Stimulated activated naive CD8-positive, alpha-beta T cell treated with anti-CD3 and anti-CD28 coated beads, Interleukin-15, Interleukin-2, amounts not matched to agents 100 ng/mL and 50 ng/mL, for 24 hours (primary cell): ENCODE measurements around the gene ANKRD23.
"Not testable (repeated sequence)": the region's sequence is repeated elsewhere in the genome, so short reads cannot be mapped to it uniquely, and the experiment has no call there.

ENCODE experiments used
- H3K27ac Mint-ChIP-seq: one replicate; pipeline ENCODE4 v1.8.0; 2021; ENCODE audit warnings: mild to moderate bottlenecking, mixed read lengths
- H3K27me3 Mint-ChIP-seq: one replicate; pipeline ENCODE4 v1.8.0; 2021; ENCODE audit warnings: mixed read lengths
- H3K36me3 Mint-ChIP-seq: one replicate; pipeline ENCODE4 v1.8.0; 2021; ENCODE audit warnings: low read depth, mixed read lengths
- H3K4me1 Mint-ChIP-seq: one replicate; pipeline ENCODE4 v1.8.0; 2021; ENCODE audit warnings: low read depth, mixed read lengths
- H3K4me3 Mint-ChIP-seq: one replicate; pipeline ENCODE4 v1.8.0; 2021; ENCODE audit warnings: mild to moderate bottlenecking, mixed read lengths
- H3K9me3 Mint-ChIP-seq: one replicate; pipeline ENCODE4 v1.8.0; 2021; ENCODE audit warnings: mixed read lengths

ANKRD23 gene

DNA sequence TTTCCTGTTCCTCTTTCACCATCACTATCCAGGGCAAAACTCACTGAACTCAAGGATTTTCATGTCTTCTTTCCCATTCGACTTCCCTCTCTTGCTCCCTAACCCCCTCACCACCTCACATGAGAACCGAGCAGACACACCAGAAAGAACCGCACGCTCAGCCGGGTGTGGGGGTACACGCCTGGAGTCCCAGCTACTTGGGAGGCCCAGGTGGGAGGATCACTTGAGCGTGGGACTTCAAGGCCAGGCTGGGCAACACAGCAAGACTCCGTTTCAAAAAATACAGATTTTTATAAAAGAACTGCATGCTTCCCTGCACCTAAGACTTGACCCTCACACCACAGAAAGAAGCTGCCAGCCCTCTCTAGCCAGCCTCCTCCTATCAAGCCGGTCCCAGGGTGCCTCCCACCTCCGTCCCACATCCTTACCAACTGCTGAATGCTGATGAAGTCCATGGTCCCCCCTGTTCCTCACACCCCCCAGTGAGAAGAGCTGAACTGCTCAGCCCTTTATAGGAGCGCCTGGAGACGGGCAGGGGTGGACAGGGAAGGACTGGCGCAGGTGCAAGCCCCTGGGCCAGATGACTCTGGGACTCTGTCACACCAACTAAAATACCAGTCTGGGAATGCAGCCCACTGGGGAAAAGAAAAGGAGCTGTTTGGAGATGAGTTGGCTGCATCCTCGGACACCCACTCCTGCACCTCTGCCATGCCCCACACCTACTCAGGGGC is at the start of gene ANKRD23:
Gene ANKRD23 (minus strand): TSS at position 484 of the 731 bp plus-strand sequence. CDS start 29 bp downstream, at position 455.
- Mint-ChIP-seq H3K27me3 (no peaks in the 10 kb centered on the region), H3K36me3 (peaks cover 17% of the 10 kb centered on the region), H3K4me3 (no peak within 1 kb of the TSS), H3K9me3 (no peaks in the 10 kb centered on the region), H3K4me1 (peaks cover 19% of the 10 kb centered on the region), H3K27ac (peak within 1 kb of the TSS; percentile 26)

DNA sequence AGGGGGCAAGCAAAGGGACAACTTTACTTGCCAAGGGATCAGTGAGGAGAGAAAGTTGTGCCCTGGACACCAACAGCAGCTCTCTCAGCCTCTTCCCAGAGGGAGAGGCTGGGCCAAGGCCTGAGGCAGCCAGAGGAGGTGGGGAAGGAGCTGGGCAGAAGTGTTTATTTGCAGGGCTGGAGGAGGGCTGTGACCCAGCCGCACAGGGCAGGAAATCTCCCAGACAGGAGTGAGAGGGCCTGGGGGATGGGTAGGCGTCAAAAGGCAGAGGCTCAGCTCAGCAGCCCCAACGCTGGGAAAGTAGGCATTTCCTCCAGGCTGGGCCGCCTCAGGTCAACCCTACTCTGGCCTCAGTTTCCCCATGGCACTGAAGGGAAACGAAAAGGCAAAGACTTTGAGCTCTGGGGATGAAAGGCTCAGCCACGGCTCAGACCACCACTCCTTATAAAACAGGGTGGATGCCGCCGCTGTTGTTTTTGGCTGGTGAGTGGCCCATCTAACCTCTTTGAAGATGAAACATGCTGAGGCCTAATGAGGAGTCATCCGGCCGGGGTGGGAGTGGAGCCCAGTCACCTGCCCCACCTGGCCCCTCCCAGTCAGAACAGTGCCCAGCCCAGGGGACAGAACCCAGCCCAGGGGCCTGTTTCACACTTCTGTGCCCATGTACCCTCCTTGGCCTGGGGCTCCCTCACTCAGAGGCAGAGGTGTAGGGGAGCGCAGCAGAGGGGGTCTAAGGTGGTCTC is 47.9 kb upstream of the ANKRD23 start:
- Mint-ChIP-seq H3K4me3 (no peak overlapping the region), H3K27me3 (no peaks in the 10 kb centered on the region), H3K27ac (no peak overlapping the region), H3K36me3 (no peaks in the 10 kb centered on the region), H3K4me1 (peaks cover 34% of the 10 kb centered on the region), H3K9me3 (no peaks in the 10 kb centered on the region)

DNA sequence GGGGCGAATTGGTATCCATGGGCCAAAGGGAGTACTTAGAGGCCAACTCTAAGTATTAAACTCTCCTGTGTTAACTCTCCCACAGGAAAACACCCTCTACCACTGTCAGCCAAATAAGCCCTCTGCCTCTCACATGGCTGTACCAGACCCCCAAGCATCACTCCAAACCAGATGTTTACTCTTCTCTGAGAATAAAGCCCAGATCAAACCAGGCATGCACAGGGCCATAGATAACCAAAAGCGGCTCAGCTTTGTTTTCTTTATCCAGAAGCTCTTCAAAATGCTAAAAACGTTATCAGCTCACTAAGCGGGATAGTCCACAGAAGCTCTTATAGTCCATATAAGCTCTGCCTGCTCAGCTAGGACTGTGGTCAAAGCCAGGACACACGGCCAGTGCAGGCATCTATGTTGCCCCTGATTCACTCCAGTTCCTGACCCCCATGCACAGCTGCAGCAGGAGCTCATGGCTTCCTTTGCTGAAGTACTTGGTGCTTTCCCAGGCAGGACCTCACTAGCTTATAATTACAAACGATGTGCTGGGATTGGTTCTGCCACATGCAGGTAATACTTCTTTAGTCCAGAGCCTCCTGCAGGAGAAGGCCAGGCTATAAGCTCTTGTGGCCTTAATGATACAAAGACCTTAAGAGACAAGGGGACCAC is 47.0 kb upstream of the ANKRD23 start:
- Mint-ChIP-seq H3K4me1 (peaks cover 27% of the 10 kb centered on the region), H3K9me3 (no peaks in the 10 kb centered on the region), H3K36me3 (no peaks in the 10 kb centered on the region), H3K27me3 (no peaks in the 10 kb centered on the region), H3K4me3 (no peak overlapping the region), H3K27ac (no peak overlapping the region)

DNA sequence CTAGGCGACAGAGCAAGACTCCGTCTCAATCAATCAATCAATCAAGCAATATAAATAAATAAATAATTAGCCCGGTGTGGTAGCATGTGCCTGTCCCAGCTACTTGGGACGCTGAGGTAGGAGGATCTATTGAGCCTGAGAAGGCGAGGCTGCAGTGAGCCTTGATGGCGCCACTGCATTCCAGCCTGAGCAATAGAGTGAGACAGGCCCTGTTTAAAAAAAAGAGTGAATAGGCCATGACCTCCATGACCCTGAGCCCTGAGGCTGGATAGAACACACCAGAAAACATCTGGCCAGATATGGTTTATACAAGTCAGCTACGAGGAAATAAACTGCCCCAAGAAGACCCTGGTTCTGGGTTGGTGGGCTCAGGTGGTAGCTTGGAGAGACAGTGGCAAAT is 46.4 kb upstream of the ANKRD23 start:
- Mint-ChIP-seq H3K27me3 (no peaks in the 10 kb centered on the region), H3K4me3 (no peak overlapping the region), H3K9me3 (no peaks in the 10 kb centered on the region), H3K27ac (no peak overlapping the region), H3K4me1 (peaks cover 22% of the 10 kb centered on the region), H3K36me3 (no peaks in the 10 kb centered on the region)

DNA sequence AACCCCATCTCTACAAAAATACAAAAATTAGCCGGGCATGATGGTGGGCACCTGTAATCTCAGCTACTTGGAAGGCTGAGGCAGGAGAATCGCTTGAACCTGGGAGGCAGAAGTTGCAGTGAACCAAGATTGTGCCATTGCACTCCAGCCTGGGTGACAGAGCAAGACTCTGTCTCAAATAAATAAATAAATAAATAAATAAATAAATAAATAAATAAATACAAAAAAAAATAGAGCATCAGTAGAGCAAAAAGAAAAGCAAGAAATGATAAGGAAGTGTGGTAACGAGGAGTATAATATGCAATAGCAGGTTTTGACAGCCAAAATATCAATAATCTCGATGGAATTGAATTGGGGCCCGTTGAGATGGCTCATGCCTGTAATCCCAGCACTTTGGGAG is 45.7 kb upstream of the ANKRD23 start:
- H3K4me3 Mint-ChIP-seq, H3K9me3 Mint-ChIP-seq, H3K27me3 Mint-ChIP-seq, H3K36me3 Mint-ChIP-seq, H3K27ac Mint-ChIP-seq: not testable (repeated sequence)
- peaks cover 17% of the 10 kb centered on the region for H3K4me1 Mint-ChIP-seq

DNA sequence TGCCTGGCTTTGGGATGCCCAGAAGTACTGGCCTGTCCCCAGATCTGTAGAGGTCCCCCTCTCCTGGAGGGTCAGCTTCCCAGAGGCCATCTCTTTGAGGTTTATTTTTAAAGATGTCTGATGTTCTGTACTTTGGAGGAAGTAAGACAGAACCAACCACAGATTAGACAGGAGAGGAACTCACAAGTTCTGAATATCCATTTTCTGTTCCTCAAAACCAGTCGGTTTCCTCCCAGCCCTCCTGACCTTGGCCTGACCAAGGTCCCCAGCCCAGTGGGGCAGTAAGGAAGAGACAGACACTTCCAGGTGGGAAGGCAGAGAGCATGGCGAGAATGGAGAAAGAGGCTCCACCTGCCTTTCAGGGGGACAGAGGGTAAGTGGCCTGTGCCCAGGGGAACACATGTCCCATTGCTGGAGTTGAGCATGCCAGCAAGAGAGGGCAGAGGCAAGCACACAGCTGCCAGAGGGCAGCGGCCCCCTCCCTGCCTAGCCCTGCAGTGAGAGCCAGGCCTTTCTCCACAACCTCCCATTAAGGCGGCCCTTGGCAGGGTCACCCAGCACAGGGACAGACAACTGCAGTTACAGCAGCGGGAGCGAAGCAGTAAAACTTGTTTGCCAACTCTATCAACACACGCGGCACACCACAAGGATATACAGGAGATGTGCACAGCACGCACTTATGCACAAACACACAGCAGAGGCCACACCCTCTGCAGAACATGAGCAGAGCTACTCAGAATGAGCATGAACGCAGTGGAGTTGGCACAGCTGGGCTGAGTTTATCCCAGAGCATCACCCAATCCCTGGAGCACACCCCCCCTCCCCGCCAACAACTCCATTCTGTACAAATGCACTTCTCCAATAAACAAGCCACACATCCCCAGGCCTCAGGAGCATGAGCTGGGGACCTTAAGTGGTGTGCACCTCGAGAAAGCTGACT is 44.5 kb upstream of the ANKRD23 start:
- Mint-ChIP-seq H3K27me3 (no peaks in the 10 kb centered on the region), H3K4me1 (peaks cover 17% of the 10 kb centered on the region), H3K4me3 (no peak overlapping the region), H3K27ac (no peak overlapping the region), H3K9me3 (no peaks in the 10 kb centered on the region), H3K36me3 (no peaks in the 10 kb centered on the region)

DNA sequence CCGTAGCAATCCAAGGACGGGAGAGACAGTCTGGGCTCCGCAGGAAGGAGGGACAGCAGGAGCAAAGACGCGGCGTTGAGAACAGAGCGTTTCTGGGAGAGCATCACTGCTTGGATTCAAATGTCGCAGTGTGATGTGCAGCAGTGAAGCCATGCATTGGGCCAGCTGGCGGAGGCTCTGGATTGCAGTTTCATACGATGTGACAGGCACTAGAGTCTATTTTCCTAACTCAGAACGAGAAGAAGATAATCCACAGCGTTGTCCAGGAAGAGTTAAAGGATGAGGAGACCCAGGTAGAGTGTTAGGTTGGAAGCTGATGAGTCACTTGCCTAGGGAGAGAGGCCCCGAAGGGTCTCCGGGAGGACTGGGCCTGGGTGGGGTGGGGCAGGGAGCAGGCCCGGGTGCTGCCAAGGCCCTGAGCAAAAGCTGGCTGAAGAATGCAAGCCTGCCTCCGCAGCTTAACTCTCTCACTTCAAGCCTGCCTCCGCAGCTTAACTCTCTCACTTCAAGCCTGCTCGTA is 43.7 kb upstream of the ANKRD23 start:
- H3K4me3 Mint-ChIP-seq = no peak overlapping the region
- H3K9me3 Mint-ChIP-seq = no peaks in the 10 kb centered on the region
- no peak overlapping the region for H3K27ac Mint-ChIP-seq
- no peaks in the 10 kb centered on the region for H3K36me3 Mint-ChIP-seq
- peaks cover 15% of the 10 kb centered on the region for H3K4me1 Mint-ChIP-seq
- no peaks in the 10 kb centered on the region for H3K27me3 Mint-ChIP-seq

DNA sequence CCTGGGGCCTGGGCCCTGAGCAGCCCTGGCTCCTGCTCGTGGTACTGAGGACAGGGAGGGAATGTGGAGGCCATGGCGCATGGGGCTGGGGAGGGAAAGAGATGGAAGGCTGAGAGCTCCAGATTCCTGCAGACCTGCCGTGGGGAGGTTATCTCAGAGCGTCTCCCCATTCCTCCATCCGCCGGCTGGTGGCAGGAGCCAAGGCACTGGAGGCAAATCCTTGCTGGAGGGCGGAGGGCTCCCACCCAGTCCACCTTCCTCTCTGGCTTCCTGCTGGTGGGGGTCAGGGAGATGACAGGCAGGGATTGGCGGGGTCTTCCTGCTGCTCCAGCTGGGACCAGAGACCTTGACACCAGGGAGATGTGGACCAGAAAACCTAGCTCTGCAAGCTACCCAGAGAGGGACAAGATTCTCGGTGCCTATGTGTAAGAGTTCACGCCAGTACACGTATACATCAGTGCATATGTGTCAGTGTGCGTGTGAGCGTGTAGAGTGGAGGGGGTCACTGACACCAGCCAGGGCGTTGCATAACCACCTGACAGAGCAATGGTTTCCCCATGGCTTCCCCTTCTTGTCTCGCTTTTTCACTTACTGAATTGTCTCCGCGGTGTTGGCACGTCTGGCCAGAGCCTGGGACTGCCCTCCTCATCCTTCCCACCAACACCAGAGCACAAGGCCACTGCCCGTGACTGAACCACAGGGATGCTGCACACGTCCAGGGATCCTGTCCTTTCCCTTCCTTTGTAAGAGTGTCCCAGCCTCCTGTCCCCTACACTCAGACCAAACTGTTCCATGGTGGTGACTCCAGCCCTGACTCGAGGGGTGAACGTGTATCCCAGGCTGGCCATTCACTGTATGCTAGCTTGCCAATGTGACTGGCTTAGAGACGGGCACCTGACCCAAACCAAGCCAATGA is 41.9 kb upstream of the ANKRD23 start:
- Mint-ChIP-seq H3K36me3 (no peaks in the 10 kb centered on the region), H3K4me3 (no peak overlapping the region)

DNA sequence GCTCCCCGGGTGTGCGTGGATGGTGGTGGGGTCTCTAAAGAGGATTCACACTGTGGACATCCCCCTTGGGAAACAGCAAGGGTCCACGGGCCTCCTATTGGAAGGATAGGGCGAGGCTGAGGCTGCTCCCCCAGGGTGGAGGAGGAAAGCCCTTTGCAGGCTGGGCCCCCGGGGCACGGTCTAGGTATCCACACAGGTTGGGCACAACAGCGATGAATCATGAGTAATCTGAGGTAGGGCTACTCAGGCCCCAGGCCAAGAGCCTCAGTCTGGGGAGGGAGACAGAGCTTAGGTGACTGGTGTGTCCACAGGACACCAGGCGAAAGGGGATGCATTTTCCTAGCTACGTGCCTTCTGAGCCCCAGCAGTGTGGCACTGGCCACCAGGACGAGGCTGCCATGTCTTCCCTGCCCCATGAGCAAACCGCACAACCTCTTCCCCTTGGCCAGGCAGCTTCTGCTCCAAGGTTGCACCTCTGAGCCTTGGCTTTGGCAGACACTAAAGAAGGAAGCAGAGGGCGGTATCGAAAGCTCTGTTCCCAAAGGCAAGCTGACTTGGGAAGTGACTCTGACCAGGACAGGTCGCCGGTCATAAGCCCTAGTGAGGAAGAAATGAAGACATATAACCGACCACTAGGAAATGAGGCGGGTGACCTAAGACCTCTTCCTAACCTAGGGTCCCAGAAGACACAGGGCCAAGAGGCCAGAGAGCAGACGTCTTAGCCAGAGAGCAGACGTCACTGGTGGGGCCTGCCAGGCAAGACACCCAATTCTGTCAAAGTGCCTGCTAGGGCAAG is 40.7 kb upstream of the ANKRD23 start:
- Mint-ChIP-seq H3K27me3 (no peaks in the 10 kb centered on the region), H3K4me3 (no peak overlapping the region), H3K4me1 (no peaks in the 10 kb centered on the region), H3K27ac (no peak overlapping the region), H3K9me3 (no peaks in the 10 kb centered on the region), H3K36me3 (no peaks in the 10 kb centered on the region)

More for the DNA sequence above, 41.9 kb upstream of the ANKRD23 start:
- Mint-ChIP-seq H3K27ac (no peak overlapping the region), H3K4me1 (no peaks in the 10 kb centered on the region), H3K9me3 (no peaks in the 10 kb centered on the region), H3K27me3 (no peaks in the 10 kb centered on the region)

DNA sequence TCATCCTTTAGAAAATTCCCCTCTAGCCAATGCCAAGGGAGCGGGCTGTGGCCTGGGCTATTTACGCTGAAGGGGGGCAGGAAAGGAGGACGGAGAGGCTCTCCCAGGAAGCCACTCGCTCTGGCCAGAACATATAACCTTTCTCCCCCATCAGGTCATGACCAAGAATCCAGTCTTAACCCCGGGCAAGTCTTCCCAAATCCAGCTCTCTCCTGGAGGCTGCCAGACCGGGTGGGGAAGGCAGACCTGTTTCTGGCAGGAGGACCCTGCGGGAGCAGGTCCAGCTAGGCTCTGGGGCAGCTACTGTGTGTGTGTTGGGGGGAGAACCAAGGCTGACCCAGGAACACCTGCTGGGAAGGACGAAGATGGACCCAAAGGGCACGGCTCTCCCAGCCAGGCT is 39.5 kb upstream of the ANKRD23 start:
- Mint-ChIP-seq H3K9me3 (no peaks in the 10 kb centered on the region), H3K27me3 (no peaks in the 10 kb centered on the region), H3K36me3 (no peaks in the 10 kb centered on the region), H3K4me1 (no peaks in the 10 kb centered on the region), H3K4me3 (no peak overlapping the region), H3K27ac (no peak overlapping the region)

DNA sequence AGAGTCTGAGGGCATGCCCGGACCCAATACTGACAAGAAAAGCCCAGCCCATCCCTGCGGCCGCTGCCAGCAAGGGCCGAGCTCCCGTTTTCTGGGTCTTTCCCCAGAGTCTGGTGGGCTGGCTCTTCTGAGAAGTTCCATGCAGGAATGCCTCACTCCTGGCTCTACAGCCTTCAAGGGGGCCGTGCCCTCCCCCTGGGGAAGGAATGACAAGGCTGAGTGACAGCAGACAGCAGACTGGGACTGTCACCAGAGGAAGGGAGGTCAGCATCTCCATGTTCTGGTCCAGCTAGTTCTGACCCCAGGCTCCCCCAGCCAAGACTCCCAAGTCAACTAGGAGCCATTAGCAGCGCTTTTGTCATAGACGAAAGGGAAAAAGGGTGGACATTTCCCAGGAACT is 39.1 kb upstream of the ANKRD23 start:
- H3K36me3 Mint-ChIP-seq = no peaks in the 10 kb centered on the region
- no peaks in the 10 kb centered on the region for H3K27me3 Mint-ChIP-seq
- H3K27ac Mint-ChIP-seq = no peak overlapping the region
- H3K9me3 Mint-ChIP-seq = no peaks in the 10 kb centered on the region
- no peaks in the 10 kb centered on the region for H3K4me1 Mint-ChIP-seq
- no peak overlapping the region for H3K4me3 Mint-ChIP-seq

DNA sequence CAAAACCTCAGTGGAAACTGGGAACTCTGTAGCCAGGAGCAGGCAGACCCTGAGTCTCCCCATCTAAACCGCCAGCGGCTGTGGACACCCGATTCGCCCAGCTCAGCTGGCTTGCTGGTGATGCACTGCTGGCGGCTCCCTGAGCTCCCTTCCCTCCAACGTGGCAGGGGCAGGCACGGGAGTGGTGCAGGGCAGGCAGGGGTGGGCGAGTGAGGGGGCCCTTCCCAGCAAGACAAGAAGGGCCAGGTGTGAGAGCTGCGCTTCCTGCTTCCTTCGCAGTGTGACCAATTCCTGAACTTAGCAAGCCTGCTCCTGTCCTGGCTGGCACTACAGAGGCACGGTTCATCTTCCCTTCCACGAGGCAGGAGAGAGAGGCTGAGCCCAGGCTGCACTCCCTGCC is 38.4 kb upstream of the ANKRD23 start:
- no peak overlapping the region for H3K27ac Mint-ChIP-seq
- H3K4me1 Mint-ChIP-seq = no peaks in the 10 kb centered on the region
- no peaks in the 10 kb centered on the region for H3K9me3 Mint-ChIP-seq
- H3K4me3 Mint-ChIP-seq = no peak overlapping the region
- no peaks in the 10 kb centered on the region for H3K27me3 Mint-ChIP-seq
- H3K36me3 Mint-ChIP-seq = no peaks in the 10 kb centered on the region
